NAMALWA (cell line): ENCODE results near the gene SHISA6.
"Not testable (repeated sequence)": the region's sequence is repeated elsewhere in the genome, so short reads cannot be mapped to it uniquely, and the experiment has no call there.

Source experiments
- DNase-seq: peaks from one replicate; pipeline ENCODE4 v3.0.0-alpha.2; 2015; ENCODE audit warnings: low spot score

The SHISA6 gene

GRCh38 chr17:11303773-11304394, 62.9 kb downstream of the SHISA6 start:
- no peak for DNase-seq

GRCh38 chr17:11304568-11304967, 63.6 kb downstream of the SHISA6 start:
- no peak for DNase-seq

- no peak for DNase-seq
Measured at GRCh38 chr17:11305524-11305923, 64.5 kb downstream of the SHISA6 start.

- DNase-seq: no peak
Measured at GRCh38 chr17:11308531-11308930, 67.5 kb downstream of the SHISA6 start.

GRCh38 chr17:11309033-11309432, 68.0 kb downstream of the SHISA6 start:
- no peak for DNase-seq

- no peak for DNase-seq
Measured at GRCh38 chr17:11309850-11310249, 68.8 kb downstream of the SHISA6 start.

- not testable (repeated sequence) for DNase-seq
Measured at GRCh38 chr17:11316451-11316850, 75.4 kb downstream of the SHISA6 start.

GRCh38 chr17:11318207-11318606, 77.2 kb downstream of the SHISA6 start:
- DNase-seq: no peak

- no peak for DNase-seq
Measured at GRCh38 chr17:11319894-11320293, 78.9 kb downstream of the SHISA6 start.

- no peak for DNase-seq
Measured at GRCh38 chr17:11324021-11324420, 83.0 kb downstream of the SHISA6 start.

GRCh38 chr17:11324846-11325420, 83.9 kb downstream of the SHISA6 start:
- no peak for DNase-seq

GRCh38 chr17:11326492-11326891, 85.5 kb downstream of the SHISA6 start:
- DNase-seq: no peak

GRCh38 chr17:11328770-11329169, 87.8 kb downstream of the SHISA6 start:
- no peak for DNase-seq

GRCh38 chr17:11330006-11330405, 89.0 kb downstream of the SHISA6 start:
- DNase-seq: no peak

- no peak for DNase-seq
Measured at GRCh38 chr17:11330826-11331225, 89.8 kb downstream of the SHISA6 start.

GRCh38 chr17:11331547-11332513, 90.8 kb downstream of the SHISA6 start:
- no peak for DNase-seq

GRCh38 chr17:11332706-11333105, 91.7 kb downstream of the SHISA6 start:
- DNase-seq: no peak

- DNase-seq: no peak
Measured at GRCh38 chr17:11334493-11334892, 93.5 kb downstream of the SHISA6 start.

- DNase-seq: no peak
Measured at GRCh38 chr17:11336290-11336689, 95.3 kb downstream of the SHISA6 start.

GRCh38 chr17:11340803-11341202, 99.8 kb downstream of the SHISA6 start:
- DNase-seq: no peak

GRCh38 chr17:11342138-11342537, 101.1 kb downstream of the SHISA6 start:
- DNase-seq: no peak

- no peak for DNase-seq
Measured at GRCh38 chr17:11349106-11349505, 108.1 kb downstream of the SHISA6 start.

- no peak for DNase-seq
Measured at GRCh38 chr17:11351479-11351878, 110.5 kb downstream of the SHISA6 start.
